ENCODE measurements around the gene CEP72.
"Not testable (repeated sequence)": the region's sequence is repeated elsewhere in the genome, so short reads cannot be mapped to it uniquely, and the experiment has no call there.

The CEP72 gene

GRCh38 chr5:696191-696590 lies 84.1 kb downstream of the CEP72 start:
- not testable (repeated sequence) for H3K27me3 ChIP-seq (ENCODE audit: low read depth, low read length); H3K9ac ChIP-seq (ENCODE audit: low read length); H3K27ac ChIP-seq (ENCODE audit: low read length); H3K4me2 ChIP-seq (ENCODE audit: low read length); H3K36me3 ChIP-seq (replicated peaks; ENCODE audit: low read depth, low read length); H4K20me1 ChIP-seq (ENCODE audit: insufficient read depth, low read length); H3K4me1 ChIP-seq (ENCODE audit: low read length); H3K9me3 ChIP-seq (ENCODE audit: insufficient read depth, low read length); H2AFZ ChIP-seq (ENCODE audit: low read depth, low read length); H3K79me2 ChIP-seq (ENCODE audit: low read length); H3K4me3 ChIP-seq (ENCODE audit: low read length)

GRCh38 chr5:696753-697702 lies 84.9 kb downstream of the CEP72 start:
- not testable (repeated sequence) for H3K4me2 ChIP-seq (ENCODE audit: low read length); H3K9me3 ChIP-seq (ENCODE audit: insufficient read depth, low read length); H3K79me2 ChIP-seq (ENCODE audit: low read length); H3K36me3 ChIP-seq (replicated peaks; ENCODE audit: low read depth, low read length); H3K9ac ChIP-seq (ENCODE audit: low read length); H3K4me3 ChIP-seq (ENCODE audit: low read length); H3K27me3 ChIP-seq (ENCODE audit: low read depth, low read length); H3K4me1 ChIP-seq (ENCODE audit: low read length); H2AFZ ChIP-seq (ENCODE audit: low read depth, low read length); H3K27ac ChIP-seq (ENCODE audit: low read length); H4K20me1 ChIP-seq (ENCODE audit: insufficient read depth, low read length)

Data from OCI-LY3 (cell line).